Activated CD4-positive, alpha-beta T cell treated with anti-CD3 and anti-CD28 coated beads, Interleukin-2, amount 50 U/mL, for 48 hours (primary cell): ENCODE results near the gene COL4A1.

Experiments
- DNase-seq, 2 experiments: peaks; one replicate each; pipeline ENCODE4 v3.0.0-alpha.2; 2020

Gene COL4A1

GRCh38 chr13:110290153-110290552 lies 16.8 kb downstream of the COL4A1 start:
- DNase-seq = no peak

- DNase-seq = no peak
Measured at GRCh38 chr13:110289661-110290060, 17.3 kb downstream of the COL4A1 start.

- DNase-seq = no peak
Measured at GRCh38 chr13:110289174-110289573, 17.8 kb downstream of the COL4A1 start.

- no peak for DNase-seq
Measured at GRCh38 chr13:110286833-110287819, 19.8 kb downstream of the COL4A1 start.

- DNase-seq = no peak
Measured at GRCh38 chr13:110285991-110286832, 20.7 kb downstream of the COL4A1 start.

- DNase-seq = no peak
Measured at GRCh38 chr13:110284779-110285484, 22.0 kb downstream of the COL4A1 start.

- no peak for DNase-seq
Measured at GRCh38 chr13:110283736-110284517, 23.0 kb downstream of the COL4A1 start.

GRCh38 chr13:110282316-110282841 lies 24.6 kb downstream of the COL4A1 start:
- DNase-seq = no peak

- no peak for DNase-seq
Measured at GRCh38 chr13:110281736-110282135, 25.2 kb downstream of the COL4A1 start.

- no peak for DNase-seq
Measured at GRCh38 chr13:110280985-110281688, 25.8 kb downstream of the COL4A1 start.

- no peak for DNase-seq
Measured at GRCh38 chr13:110280231-110280813, 26.6 kb downstream of the COL4A1 start.

- DNase-seq = no peak
Measured at GRCh38 chr13:110279684-110280083, 27.3 kb downstream of the COL4A1 start.

- no peak for DNase-seq
Measured at GRCh38 chr13:110278859-110279258, 28.1 kb downstream of the COL4A1 start.

- no peak for DNase-seq
Measured at GRCh38 chr13:110277357-110277975, 29.5 kb downstream of the COL4A1 start.

- DNase-seq = no peak
Measured at GRCh38 chr13:110276553-110276950, 30.4 kb downstream of the COL4A1 start.

GRCh38 chr13:110275931-110276552 lies 30.9 kb downstream of the COL4A1 start:
- DNase-seq = no peak

GRCh38 chr13:110274687-110275086 lies 32.3 kb downstream of the COL4A1 start:
- no peak for DNase-seq

- no peak for DNase-seq
Measured at GRCh38 chr13:110273254-110273653, 33.7 kb downstream of the COL4A1 start.

GRCh38 chr13:110272651-110273050 lies 34.3 kb downstream of the COL4A1 start:
- no peak for DNase-seq

- no peak for DNase-seq
Measured at GRCh38 chr13:110272227-110272626, 34.7 kb downstream of the COL4A1 start.
